Neuron (in vitro differentiated cells): ENCODE data around the gene CTNNA1.

Experiments used
- H2AFZ ChIP-seq: one replicate; pipeline ENCODE4 v1.6.1; 2013; ENCODE audit warnings: low read depth, mild to moderate bottlenecking, inconsistent platforms, low read length, moderate library complexity
- H3K27me3 ChIP-seq: one replicate; pipeline ENCODE4 v1.6.1; 2013; ENCODE audit warnings: low read length; ENCODE audit not compliant: insufficient read depth
- H3K36me3 ChIP-seq: one replicate; pipeline ENCODE4 v1.6.1; 2013; ENCODE audit warnings: low read length; ENCODE audit not compliant: insufficient read depth
- H3K4me1 ChIP-seq: one replicate; pipeline ENCODE4 v1.6.1; 2013; ENCODE audit warnings: low read length; ENCODE audit not compliant: insufficient read depth
- H3K4me3 ChIP-seq: 2 replicates; pipeline ENCODE4 v1.5.1; 2013; ENCODE audit warnings: mild to moderate bottlenecking, low read length, moderate library complexity
- H3K9me3 ChIP-seq: one replicate; pipeline ENCODE4 v1.6.1; 2013; ENCODE audit warnings: low read length

CTNNA1 gene

DNA sequence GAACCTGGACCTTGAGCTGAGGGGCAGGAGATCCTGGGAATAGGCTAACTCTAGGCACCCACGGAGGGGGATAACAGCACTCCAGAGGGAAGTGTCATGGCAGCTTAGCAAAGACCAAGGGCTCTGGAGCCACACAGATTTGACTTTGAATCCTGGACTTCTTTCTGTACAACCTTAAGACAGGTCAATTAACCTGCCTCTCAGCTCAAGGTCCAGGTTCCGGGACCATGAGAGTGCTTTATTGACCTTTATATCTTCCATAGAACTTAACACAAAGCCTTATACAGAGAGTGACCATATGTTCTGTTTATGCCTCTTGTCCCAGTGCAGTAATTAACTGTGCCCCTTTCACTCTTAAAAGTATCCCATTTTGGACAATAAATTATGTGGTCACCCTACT lies 212.4 kb downstream of the CTNNA1 start:
- Histone ChIP-seq H3K27me3 (no peaks in the 10 kb centered on the region), H3K9me3 (no peaks in the 10 kb centered on the region), H3K36me3 (no peaks in the 10 kb centered on the region), H3K4me3 (no peak overlapping the region), H3K4me1 (peaks cover 44% of the 10 kb centered on the region), H2AFZ (no peak overlapping the region)

DNA sequence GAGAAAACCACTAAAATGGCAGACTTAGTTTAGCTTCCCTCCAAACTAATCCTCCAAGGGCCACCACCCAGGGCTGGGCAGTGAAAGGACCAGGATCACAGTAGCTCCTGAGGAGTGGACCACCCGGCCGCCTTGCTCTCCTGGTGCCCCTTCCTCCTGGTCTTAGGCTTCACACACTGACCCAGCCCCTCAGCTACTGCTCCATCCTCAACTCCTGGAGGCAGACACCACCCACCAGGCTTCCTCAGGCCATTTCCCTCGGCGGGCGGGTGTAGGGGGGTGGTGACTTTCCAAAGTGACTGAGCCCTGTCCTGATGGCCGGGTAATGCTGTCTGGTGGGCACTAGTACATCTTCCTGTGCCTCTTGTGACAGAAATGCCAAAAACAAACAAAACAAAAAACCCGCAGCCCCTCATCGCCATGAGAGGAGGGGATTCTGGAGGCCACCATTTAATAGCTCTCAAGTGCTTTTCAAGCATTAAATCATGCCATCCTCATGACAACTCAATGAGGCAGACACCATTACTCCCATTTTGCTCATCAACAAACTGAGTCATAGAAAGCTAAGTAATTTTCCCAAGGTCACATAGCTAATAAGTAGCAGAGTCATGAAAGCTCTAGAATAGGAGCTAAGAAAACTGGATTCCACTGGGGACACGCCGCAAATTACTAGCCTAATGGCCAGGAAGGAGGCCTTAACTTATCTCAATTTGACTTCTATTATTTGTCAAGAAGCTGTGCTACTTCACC lies 213.2 kb downstream of the CTNNA1 start:
- Histone ChIP-seq H3K9me3 (no peaks in the 10 kb centered on the region), H3K4me3 (no peak overlapping the region), H3K4me1 (peaks cover 44% of the 10 kb centered on the region), H2AFZ (no peak overlapping the region), H3K36me3 (no peaks in the 10 kb centered on the region), H3K27me3 (no peaks in the 10 kb centered on the region)

DNA sequence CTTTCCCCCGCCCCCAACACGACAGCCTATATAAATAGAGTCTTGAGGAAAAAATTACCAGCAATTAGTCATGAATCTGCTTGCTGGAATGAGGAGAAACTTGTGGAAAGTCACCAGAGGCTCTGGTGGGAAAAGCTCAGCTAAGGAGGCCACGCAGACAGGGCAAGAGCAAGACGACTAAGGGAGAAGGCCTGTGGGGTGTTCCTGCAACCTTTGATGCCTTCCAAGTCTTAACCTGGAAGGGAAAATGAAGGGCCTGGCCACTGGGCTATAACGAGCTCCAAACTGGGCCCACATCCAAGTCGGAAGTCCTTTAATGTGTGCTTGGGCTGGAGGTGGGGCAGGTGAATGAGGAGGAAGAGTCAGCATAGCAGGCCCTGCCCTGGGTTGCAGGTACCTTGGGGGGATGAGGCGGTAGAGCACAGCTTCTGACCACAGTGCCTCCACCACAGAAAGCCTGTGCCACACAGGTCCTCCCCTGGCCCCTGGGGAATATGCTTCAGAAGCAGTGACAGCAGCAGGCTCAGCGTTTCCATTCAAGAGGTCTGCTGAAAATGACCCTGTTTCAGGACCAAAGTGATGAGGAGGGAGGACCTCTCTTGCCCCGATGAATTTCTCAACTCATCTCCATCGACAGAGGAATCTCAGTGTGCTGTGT lies 214.7 kb downstream of the CTNNA1 start:
- Histone ChIP-seq H3K27me3 (no peaks in the 10 kb centered on the region), H2AFZ (no peak overlapping the region), H3K4me3 (no peak overlapping the region), H3K9me3 (no peaks in the 10 kb centered on the region), H3K4me1 (peaks cover 34% of the 10 kb centered on the region), H3K36me3 (no peaks in the 10 kb centered on the region)

DNA sequence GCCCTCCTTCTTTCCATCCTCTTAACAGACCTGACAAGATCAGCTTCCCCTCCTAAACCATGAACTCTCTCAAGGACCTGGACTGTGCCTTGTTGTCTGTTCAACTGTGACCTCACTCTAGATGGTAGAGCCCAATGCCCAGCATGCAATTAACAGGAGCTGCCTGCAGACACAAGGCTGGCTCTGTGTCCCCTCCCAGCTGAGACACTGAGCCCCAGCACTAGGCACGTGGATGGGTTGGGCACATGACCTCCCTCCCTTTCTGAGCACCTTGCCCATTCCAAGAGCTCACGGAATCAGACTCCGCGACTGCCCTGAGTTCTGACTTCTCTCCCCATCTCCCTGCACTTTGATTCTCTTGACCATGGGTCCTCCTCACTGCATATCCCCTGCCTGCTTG lies 215.4 kb downstream of the CTNNA1 start:
- Histone ChIP-seq H3K9me3 (no peaks in the 10 kb centered on the region), H3K4me1 (peaks cover 29% of the 10 kb centered on the region), H2AFZ (no peak overlapping the region), H3K27me3 (no peaks in the 10 kb centered on the region), H3K36me3 (no peaks in the 10 kb centered on the region), H3K4me3 (no peak overlapping the region)

DNA sequence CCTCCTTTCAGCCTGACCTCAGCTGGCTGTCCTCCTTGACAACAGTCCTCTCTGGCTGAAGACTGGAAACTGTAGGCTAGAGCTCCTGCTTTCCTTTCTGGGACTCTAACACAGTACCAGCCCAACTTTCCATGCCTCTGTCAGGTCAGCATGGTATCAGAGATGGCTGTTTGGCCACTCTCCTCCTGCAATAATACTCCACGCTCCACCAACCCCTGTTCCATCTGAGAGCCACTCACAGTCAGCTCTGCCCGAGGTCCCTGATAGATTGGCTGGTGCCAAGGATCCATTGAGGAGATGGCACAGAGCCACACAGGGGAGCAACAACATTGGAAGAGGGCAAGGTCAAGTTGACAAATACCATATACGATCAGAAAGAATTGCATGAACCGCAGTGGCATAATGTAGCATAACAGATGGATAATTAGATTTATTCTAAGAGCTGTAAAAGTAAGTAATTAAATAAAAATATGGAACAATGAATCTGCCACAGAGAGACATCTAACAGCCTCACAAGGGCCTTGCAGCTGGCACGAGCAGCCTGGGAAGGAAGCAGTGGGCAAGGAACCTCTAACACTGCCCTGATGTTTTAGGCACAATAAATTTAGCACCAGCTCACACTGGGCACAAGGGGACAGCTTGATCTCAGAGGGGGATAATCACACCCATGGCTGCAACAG lies 216.2 kb downstream of the CTNNA1 start:
- Histone ChIP-seq H3K4me3 (no peak overlapping the region), H3K27me3 (no peaks in the 10 kb centered on the region), H2AFZ (no peak overlapping the region), H3K9me3 (no peaks in the 10 kb centered on the region), H3K36me3 (no peaks in the 10 kb centered on the region), H3K4me1 (peaks cover 28% of the 10 kb centered on the region)

DNA sequence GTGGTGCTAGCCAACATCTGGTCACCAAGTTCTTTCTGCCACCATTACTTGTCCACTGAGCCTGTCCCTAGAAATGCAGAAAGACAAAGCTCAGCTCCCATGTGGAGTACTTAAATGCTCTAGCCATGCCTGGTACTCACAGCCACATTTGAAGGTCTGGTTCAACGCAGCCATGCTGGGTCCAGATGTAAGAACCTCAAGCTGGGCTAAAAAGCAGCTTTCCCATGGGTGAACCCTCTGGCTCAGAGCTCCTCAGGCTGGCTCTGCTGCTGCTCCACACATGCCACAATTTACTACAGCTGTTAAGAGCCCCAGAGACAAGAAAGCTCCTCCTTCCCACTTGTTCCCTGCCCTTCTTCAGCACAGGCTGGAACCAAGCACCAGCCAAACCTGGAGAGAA lies 219.0 kb downstream of the CTNNA1 start:
- Histone ChIP-seq H3K36me3 (no peaks in the 10 kb centered on the region), H2AFZ (no peak overlapping the region), H3K9me3 (peaks cover 2% of the 10 kb centered on the region), H3K4me3 (no peak overlapping the region), H3K27me3 (no peaks in the 10 kb centered on the region), H3K4me1 (peaks cover 14% of the 10 kb centered on the region)

DNA sequence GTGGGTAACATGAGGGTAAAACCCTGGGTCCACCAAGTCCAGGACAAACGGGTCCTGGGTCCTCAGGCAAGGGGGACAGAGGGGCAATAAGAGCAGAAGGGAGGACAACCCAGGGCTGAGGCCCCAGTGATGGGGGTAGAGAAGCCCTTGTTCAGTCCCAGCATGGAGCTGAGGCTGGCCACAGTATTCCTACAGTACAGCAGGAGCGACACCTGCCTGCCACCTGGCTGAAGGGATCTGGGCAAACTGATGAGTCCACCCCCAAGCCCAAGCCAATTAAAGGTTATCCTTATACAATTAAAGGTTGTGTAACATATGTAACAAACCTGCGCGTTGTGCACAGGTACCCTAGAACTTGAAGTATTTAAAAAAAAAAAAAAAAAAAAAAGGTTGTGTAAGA lies 219.6 kb downstream of the CTNNA1 start:
- Histone ChIP-seq H3K4me1 (peaks cover 14% of the 10 kb centered on the region), H3K36me3 (no peaks in the 10 kb centered on the region), H3K4me3 (no peak overlapping the region), H3K9me3 (peaks cover 2% of the 10 kb centered on the region), H2AFZ (no peak overlapping the region), H3K27me3 (no peaks in the 10 kb centered on the region)

DNA sequence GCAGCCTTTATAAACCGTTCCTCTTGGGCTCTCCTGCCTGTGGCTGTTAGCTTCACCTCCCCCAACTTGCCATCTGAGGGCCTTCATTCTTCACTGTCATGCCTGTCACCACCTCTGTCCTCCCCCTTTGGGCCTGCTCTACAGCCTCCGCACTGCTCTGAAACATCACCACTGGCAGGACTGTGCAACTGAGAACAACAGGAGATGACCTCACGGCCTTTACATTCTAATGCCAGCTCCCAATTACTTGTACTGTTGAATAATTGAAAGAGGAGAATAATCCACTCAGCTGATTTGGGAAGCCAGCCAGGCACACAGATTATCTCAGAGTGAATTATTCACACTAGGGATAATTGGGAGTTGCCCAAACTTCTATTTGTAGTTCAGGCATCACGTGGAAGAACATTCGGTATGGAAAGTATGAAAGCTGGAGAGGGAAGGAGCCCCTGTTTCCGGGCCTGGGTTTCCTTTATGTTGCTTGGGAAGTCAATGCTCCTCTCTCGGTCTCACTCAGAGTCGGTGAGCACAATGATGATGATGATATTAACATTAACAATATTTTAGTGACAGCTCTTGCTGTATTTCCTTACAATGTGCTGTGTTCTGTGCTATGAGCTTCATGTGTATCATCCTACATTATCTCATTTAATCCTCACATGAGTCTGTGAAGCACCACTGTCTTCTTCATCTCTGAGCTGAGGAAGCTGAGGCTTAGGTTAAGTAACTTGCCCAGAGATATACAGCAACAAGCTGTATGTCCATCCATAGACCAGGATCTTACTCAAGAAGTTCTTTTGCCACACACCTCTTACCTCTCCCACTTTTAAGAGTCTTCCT lies 221.2 kb downstream of the CTNNA1 start:
- Histone ChIP-seq H3K27me3 (no peaks in the 10 kb centered on the region), H3K4me1 (peaks cover 12% of the 10 kb centered on the region), H3K36me3 (no peaks in the 10 kb centered on the region), H2AFZ (no peak overlapping the region), H3K9me3 (peaks cover 2% of the 10 kb centered on the region), H3K4me3 (no peak overlapping the region)

DNA sequence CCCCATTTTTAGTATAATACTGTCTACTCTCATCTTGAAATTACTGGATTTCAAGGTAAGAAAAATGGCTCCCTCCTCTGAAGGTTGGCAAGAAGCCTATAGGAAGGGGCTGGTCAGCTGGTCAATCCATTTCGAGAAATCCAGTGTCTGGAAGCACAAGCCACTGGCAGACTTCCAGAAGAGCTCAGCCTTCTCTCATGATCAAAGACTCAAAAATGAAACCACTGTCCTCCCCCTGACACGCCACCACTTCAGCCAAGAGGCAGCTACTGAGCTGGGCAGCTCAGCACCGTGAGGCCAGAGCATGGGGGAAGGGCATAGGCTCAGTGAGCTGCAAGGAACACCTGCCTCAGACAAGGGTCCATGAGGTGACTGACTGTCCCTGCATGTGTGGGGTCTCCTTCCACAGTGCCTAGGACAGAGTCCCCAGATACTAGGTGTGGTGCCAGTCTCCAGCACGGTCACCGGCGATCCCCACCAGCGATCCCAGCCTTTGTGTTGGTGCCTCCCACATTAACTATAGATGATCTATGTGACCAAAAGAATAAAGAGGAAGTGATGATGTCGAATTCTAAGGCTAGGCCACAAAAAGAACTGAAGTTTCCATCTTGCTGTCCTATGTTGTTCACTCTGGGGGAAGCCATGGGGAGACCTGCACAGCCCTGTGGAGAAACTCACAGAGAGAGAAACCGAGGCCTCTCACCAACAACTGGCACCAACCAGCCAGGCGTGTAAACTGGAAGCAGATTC lies 222.0 kb downstream of the CTNNA1 start:
- Histone ChIP-seq H2AFZ (no peak overlapping the region), H3K27me3 (no peaks in the 10 kb centered on the region), H3K36me3 (no peaks in the 10 kb centered on the region), H3K4me3 (no peak overlapping the region), H3K4me1 (peaks cover 12% of the 10 kb centered on the region), H3K9me3 (peaks cover 2% of the 10 kb centered on the region)

DNA sequence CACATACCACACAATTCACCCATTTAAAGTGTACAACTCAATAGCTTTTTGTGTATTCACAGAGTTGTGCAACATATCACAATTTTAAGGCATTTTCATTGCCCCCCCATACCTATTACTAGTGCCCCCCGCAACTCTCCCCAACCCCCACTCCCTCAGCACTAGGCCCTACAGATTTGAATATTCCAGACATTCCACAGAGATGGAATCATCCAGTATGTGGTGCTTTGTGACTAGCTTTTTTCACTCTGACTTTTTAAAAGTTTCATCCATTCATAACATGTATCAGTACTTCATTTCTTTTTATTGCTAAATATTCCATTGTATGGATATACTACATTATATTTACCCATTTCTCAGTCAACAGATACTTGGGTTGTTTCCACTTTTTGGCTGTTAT lies 224.9 kb downstream of the CTNNA1 start:
- H3K4me3 ChIP-seq = no peak overlapping the region
- no peak overlapping the region for H2AFZ ChIP-seq
- peaks cover 2% of the 10 kb centered on the region for H3K9me3 ChIP-seq
- H3K4me1 ChIP-seq = peaks cover 12% of the 10 kb centered on the region
- no peaks in the 10 kb centered on the region for H3K27me3 ChIP-seq
- no peaks in the 10 kb centered on the region for H3K36me3 ChIP-seq

DNA sequence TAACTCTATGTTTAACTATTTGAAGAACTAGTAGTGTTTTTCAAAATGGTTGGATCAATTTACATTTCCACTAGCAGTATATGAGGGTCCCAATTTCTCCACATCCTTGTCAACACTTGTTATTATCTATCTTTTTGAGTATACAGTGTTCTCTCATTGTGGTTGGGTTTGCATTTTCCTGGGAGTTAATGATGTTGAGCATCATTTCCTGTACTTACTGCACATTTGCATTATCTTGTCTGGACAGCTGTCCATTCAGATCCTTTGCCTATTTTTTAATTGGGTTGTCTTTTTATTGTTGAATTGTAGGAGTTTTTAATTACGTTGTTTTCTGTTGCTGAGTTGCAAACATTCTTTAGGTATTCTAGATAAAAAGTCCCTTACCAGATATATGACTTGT lies 225.4 kb downstream of the CTNNA1 start:
- no peak overlapping the region for H2AFZ ChIP-seq
- H3K9me3 ChIP-seq = peaks cover 2% of the 10 kb centered on the region
- peaks cover 11% of the 10 kb centered on the region for H3K4me1 ChIP-seq
- no peak overlapping the region for H3K4me3 ChIP-seq
- H3K36me3 ChIP-seq = no peaks in the 10 kb centered on the region
- no peaks in the 10 kb centered on the region for H3K27me3 ChIP-seq

DNA sequence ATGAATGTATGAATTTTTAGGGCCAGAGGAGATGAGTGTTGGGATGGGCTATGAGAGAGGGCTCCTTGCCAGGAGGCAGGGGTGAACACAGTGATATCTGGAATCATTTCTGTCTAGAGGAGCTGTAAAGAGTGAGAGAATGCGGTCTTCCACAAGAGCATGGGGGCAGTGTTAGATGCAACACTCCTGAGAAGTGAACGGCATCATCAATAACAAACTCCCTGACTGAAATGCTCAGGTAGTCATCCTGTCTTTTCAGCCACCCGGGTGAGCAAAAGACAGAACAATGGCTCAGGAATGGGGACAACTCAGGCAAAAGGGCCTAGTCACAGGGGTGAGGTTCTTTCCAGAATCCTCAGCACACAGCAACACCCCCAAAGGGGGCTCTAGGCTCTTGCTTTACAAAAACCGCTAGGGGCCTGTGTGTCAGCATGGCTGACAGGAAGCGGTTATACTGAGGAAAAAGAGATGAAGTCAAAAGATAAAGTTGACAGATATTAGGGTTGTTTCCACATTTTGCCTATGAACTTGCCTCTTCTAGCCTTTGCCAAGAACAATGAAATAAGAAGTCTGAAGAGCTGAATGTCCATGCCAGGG lies 226.6 kb downstream of the CTNNA1 start:
- no peak overlapping the region for H2AFZ ChIP-seq
- H3K36me3 ChIP-seq = no peaks in the 10 kb centered on the region
- no peaks in the 10 kb centered on the region for H3K4me1 ChIP-seq
- no peaks in the 10 kb centered on the region for H3K27me3 ChIP-seq
- H3K4me3 ChIP-seq = no peak overlapping the region
- H3K9me3 ChIP-seq = peaks cover 2% of the 10 kb centered on the region
